Stomach smooth muscle (tissue), 2 donors: ENCODE results near the gene WFDC12.
"Not testable (repeated sequence)": the region's sequence is repeated elsewhere in the genome, so short reads cannot be mapped to it uniquely, and the experiment has no call there.

Source experiments
- H3K27ac ChIP-seq: one replicate; pipeline ENCODE4 v1.7.0; 2013; ENCODE audit warnings: mild to moderate bottlenecking, low read length, inconsistent platforms
- H3K27me3 ChIP-seq, 2 donors: one replicate each; pipeline ENCODE4 v1.7.0; 2013; ENCODE audit warnings: low read length in 2 of 2; ENCODE audit not compliant: insufficient read depth in 2 of 2, control insufficient read depth in 1 of 2
- H3K36me3 ChIP-seq, 2 donors: one replicate each; pipeline ENCODE4 v1.7.0; 2013; ENCODE audit warnings: low read length in 2 of 2; ENCODE audit not compliant: control insufficient read depth in 2 of 2, insufficient read depth in 2 of 2
- H3K4me1 ChIP-seq: one replicate; pipeline ENCODE4 v1.7.0; 2013; ENCODE audit warnings: low read length; ENCODE audit not compliant: control insufficient read depth, insufficient read depth
- H3K4me3 ChIP-seq, 2 donors: one replicate each; pipeline ENCODE4 v1.7.0; 2013; ENCODE audit warnings: low read length in 2 of 2
- H3K9ac ChIP-seq, 2 donors: one replicate each; pipeline ENCODE4 v1.7.0; 2013; ENCODE audit warnings: low read length in 2 of 2, mild to moderate bottlenecking in 1 of 2
- H3K9me3 ChIP-seq, 2 donors: one replicate each; pipeline ENCODE4 v1.7.0; 2013; ENCODE audit warnings: low read length in 2 of 2; ENCODE audit not compliant: control insufficient read depth in 2 of 2
- donor health status: healthy.
- donor health status: Pancreatic carcinoma.

The WFDC12 gene, protein sequence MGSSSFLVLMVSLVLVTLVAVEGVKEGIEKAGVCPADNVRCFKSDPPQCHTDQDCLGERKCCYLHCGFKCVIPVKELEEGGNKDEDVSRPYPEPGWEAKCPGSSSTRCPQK

DNA sequence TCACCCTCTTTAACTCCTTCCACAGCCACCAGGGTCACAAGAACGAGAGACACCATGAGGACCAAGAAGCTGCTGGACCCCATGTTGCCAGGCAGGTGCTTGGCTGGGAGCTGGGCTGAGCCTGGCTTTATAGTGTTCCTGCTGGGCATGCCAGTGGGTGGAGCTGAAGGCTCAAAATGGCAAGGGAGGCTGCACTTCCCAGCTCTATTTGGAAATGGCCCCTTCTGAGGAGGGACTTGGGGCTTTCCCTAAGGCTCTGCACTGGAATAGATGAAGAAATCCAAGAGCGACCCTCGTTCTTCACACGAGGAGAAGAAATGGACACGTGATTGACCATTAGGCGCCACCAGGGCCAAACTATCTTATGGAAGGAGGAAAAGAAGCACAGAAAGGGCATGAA lies at the start of gene WFDC12:
WFDC12 (minus strand) TSS at position 101 of the 400 bp plus-strand sequence; CDS start at position 83, 18 bp downstream.
- H3K4me1 ChIP-seq = no peaks in the 10 kb centered on the region
- H3K27me3 ChIP-seq = peaks cover 2% of the 10 kb centered on the region in 2 donors
- H3K27ac ChIP-seq = no peak within 1 kb of the TSS

DNA sequence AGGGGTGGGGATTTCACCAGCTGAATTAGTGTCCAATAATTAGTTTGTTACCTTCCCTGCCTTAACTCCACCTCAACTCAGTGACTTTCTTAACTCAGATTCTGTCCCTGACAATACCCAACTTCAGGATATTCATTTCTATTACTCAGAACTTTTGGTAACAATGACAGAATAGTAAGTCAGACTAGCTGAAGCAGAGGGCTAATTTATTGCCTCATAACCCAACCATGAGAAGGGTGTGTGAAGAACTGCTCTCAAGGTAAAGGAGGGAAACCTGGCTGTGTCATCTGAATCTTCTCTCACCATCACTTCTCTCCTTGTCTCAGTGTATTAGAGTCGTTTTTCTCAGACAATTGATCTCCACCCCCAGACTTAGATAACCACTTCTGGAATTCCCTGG lies 49.3 kb upstream of the WFDC12 start:
- H3K4me1 ChIP-seq = no peaks in the 10 kb centered on the region
- no peak overlapping the region for H3K27ac ChIP-seq
- no peak overlapping the region for H3K4me3 ChIP-seq

More for the DNA sequence above, at the start of gene WFDC12:
- Histone ChIP-seq H3K36me3 (no peaks in the 10 kb centered on the region), H3K4me3 (no peak within 1 kb of the TSS), H3K9me3 (peaks cover 0 to 8% of the 10 kb centered on the region in 2 donors), H3K9ac (no peak within 1 kb of the TSS)

DNA sequence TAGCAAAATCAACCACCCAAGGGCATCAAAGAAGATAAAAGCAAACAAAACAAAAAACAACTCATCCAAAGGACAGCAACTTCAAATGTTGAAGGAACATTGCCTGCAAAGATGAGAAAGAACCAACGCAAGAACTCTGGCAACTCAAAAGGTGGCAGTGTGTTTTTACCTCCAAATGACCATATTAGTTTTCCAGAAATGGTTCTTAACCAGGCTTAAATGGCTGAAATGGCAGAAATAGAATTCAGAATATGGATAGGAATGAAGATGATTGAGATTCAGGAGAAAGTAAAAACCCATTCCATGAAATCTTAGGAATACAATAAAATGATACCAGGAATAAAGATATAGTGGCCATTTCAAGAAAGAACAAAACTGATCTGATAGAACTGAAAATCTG lies 40.6 kb upstream of the WFDC12 start:
- Histone ChIP-seq H3K27ac (no peak overlapping the region), H3K4me1 (no peaks in the 10 kb centered on the region), H3K9me3 (peaks cover 4 to 6% of the 10 kb centered on the region in 2 donors), H3K36me3 (no peaks in the 10 kb centered on the region), H3K27me3 (no peaks in the 10 kb centered on the region), H3K9ac (no peak overlapping the region), H3K4me3 (no peak overlapping the region)

More for the DNA sequence above, 49.3 kb upstream of the WFDC12 start:
- H3K36me3 ChIP-seq = no peaks in the 10 kb centered on the region
- no peak overlapping the region for H3K9ac ChIP-seq
- H3K27me3 ChIP-seq = peaks cover 0 to 2% of the 10 kb centered on the region in 2 donors
- H3K9me3 ChIP-seq = no peaks in the 10 kb centered on the region

DNA sequence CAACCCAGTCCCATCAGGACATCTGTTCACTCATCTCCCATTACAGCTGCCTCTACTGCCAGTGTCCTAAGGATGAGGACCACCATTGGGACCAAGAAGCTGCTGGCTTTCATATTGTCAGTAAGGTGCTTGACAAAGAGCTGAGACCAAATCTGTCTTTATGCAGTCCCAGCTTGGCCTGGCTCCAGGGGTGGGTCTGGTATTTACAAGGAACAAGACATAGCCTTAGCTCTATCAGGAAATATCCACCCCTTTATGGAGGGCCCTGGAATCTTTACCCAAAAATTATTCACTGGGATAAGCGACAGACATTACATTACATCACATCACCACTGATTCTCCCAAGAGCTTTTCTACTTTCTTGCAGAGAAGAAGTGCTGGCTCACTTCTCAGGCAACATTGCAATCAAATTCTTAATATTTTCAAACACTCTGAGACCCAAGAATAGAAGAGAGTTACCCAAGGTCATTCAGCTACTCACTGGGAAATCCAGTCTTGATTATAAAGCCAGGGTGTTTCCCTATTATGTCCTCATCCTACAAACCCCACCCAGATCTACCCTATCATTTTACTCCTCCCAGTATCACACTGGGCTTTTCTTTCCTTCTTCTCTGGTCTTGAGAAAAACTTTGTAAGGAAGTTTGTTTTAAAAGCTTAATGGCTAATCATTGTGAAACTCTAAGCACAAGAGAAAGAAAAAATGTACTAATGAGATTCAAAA lies 39.0 kb upstream of the WFDC12 start:
- Histone ChIP-seq H3K9me3 (peaks cover 6 to 8% of the 10 kb centered on the region in 2 donors), H3K9ac (no peak overlapping the region), H3K4me1 (no peaks in the 10 kb centered on the region), H3K4me3 (no peak overlapping the region), H3K27me3 (no peaks in the 10 kb centered on the region), H3K27ac (no peak overlapping the region), H3K36me3 (no peaks in the 10 kb centered on the region)

DNA sequence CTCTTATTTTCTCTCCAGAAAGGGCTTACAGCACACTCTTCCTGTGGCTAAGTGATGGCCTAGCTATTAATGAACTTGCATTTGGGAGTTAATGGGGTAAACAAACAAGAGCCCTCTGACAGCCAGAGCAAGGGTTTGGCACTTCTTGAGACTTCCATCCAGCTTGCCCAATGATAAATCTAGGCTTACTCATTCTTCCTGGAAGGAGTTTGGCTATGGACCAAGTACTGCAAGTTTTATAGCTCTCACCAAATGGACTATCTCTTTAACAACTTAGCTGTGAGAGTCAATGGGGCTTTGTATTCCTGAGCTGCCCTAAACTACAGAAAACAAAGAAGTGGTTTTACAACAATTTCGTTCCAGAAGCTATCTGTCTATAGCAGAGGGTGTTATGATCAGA lies 33.7 kb upstream of the WFDC12 start:
- H3K9ac ChIP-seq = no peak overlapping the region
- H3K4me3 ChIP-seq = no peak overlapping the region

DNA sequence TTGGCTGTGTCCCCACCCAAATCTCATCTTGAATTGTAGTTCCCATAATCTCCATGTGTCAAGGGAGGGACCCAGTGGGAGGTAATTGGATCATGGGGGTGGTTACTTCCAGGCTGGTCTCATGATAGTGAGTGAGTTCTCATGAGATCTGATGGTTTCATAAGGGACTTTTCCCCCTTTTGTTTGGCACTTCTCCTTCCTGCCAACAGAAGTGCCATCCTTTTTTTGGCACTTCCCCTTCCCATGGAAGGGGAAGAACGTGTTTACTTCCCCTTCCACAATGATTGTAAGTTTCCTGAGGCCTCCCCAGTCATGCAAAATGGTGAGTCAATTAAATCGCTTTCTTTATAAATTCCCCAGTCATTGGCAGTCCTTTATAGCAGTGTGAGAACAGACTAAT lies 32.4 kb upstream of the WFDC12 start:
- Histone ChIP-seq H3K36me3 (no peaks in the 10 kb centered on the region), H3K27ac (no peak overlapping the region), H3K9me3 (peaks cover 2 to 4% of the 10 kb centered on the region in 2 donors), H3K4me3 (no peak overlapping the region), H3K9ac (no peak overlapping the region), H3K27me3 (peaks cover 0 to 2% of the 10 kb centered on the region in 2 donors), H3K4me1 (no peaks in the 10 kb centered on the region)

More for the DNA sequence above, 33.7 kb upstream of the WFDC12 start:
- Histone ChIP-seq H3K36me3 (no peaks in the 10 kb centered on the region), H3K9me3 (peaks cover 6% of the 10 kb centered on the region in 2 donors), H3K4me1 (no peaks in the 10 kb centered on the region), H3K27ac (no peak overlapping the region), H3K27me3 (peaks cover 0 to 2% of the 10 kb centered on the region in 2 donors)

DNA sequence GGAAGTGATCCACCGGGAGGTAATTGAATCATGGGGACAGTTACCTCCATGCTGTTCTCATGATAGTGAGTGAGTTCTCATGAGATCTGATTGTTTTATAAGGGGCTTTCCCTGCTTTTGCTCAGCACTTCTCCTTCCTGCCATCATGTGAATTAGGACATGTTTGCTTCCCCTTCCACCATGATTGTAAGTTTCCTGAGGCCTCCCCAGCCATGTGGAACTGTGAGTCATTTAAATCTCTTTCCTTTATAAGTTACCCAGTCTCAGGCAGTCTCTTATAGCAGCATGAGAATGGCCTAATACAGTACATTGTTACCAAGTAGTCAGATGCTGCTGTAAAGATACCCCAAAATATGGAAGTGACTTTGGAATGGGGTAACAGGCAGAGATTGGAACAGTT lies 30.5 kb upstream of the WFDC12 start:
- H3K27ac ChIP-seq, H3K9me3 ChIP-seq, H3K4me3 ChIP-seq, H3K27me3 ChIP-seq, H3K9ac ChIP-seq, H3K36me3 ChIP-seq, H3K4me1 ChIP-seq: not testable (repeated sequence)

DNA sequence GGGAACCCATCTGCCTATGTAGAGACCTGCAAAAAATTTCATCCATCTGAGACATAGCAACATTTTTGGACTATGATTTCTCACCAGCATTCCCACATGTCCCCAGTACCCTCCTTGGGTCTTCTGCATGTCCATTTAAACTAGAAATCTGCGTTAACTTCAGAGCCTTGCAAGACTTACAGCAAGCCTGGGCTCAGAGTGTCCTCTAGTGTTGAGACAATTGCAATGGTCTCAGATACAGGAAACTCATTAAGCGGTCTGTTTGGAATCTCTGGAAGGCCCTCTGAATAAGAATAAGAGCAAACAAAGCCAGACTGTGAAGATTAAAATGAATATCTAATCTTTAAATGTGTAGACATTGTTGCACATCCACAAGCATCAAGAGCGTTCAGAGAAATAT lies 29.9 kb upstream of the WFDC12 start:
- no peaks in the 10 kb centered on the region for H3K4me1 ChIP-seq
- no peaks in the 10 kb centered on the region for H3K36me3 ChIP-seq
- H3K9ac ChIP-seq = no peak overlapping the region
- H3K9me3 ChIP-seq = peaks cover 4 to 7% of the 10 kb centered on the region in 2 donors
- peaks cover 0 to 2% of the 10 kb centered on the region in 2 donors for H3K27me3 ChIP-seq
- no peak overlapping the region for H3K4me3 ChIP-seq
- no peak overlapping the region for H3K27ac ChIP-seq

DNA sequence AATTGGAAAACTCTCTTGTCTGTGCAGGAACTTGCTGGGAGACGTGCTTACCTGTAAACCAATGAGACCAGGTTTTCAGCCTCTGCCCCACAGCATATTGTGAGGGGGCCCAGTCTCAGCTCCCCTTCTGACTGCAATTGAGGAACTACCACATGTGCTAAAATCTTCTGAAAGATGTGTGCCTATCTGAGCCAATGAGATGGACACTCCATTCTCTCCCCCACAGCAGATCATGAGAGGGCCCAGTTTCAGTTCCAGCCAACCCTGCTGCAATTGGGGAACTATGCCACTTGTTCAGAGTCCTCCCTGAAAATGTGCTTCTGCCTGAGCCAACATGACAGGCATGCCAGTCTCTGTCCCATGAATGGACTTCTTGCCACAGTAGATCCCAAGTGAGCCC lies 29.5 kb upstream of the WFDC12 start:
- no peak overlapping the region for H3K9ac ChIP-seq
- H3K4me1 ChIP-seq = no peaks in the 10 kb centered on the region
- peaks cover 0 to 8% of the 10 kb centered on the region in 2 donors for H3K9me3 ChIP-seq
- H3K36me3 ChIP-seq = no peaks in the 10 kb centered on the region
- no peak overlapping the region for H3K4me3 ChIP-seq
- no peak overlapping the region for H3K27ac ChIP-seq
- H3K27me3 ChIP-seq = peaks cover 0 to 2% of the 10 kb centered on the region in 2 donors

DNA sequence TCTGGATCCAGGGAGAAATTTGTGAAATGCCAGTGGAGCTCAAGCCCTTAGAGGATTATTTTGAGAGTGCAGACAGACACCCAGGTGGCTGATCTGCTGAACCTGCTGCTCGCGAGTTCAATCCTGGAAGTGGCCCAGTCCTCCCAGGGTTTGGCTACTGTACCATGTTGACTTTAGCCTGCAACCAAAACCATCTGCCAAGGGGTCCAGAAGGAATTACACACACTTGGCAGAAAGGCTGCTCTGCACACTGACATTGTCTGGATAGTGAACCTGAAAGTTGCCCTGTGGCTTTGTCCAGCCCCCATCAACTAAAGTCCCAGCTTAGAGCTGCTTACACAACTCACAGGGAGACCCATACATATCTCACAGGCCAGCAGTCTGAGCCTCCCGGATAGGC lies 28.9 kb upstream of the WFDC12 start:
- Histone ChIP-seq H3K9ac (no peak overlapping the region), H3K27ac (no peak overlapping the region), H3K27me3 (peaks cover 0 to 2% of the 10 kb centered on the region in 2 donors), H3K4me1 (no peaks in the 10 kb centered on the region), H3K4me3 (no peak overlapping the region), H3K9me3 (peaks cover 0 to 8% of the 10 kb centered on the region in 2 donors), H3K36me3 (no peaks in the 10 kb centered on the region)

DNA sequence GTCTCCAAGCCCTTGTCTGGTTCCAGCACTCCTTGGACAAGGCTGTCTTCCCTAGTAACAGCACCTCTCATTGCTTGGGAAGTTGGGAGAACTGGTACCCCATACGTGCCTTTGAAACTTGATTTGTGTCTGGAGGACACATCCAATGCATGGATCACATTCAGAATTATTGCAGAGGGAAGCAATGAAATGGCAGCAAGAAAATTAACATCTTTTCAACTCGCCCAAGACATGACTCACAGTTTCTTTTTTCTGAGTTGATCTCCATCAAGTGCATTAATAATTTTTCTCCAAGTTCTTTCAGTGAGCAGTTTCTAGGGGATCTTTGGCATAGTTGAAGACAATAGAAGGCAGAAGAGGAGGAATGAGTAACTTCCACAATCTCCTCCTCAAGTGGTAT lies 28.1 kb upstream of the WFDC12 start:
- Histone ChIP-seq H3K4me3 (no peak overlapping the region), H3K27ac (no peak overlapping the region), H3K9ac (no peak overlapping the region), H3K9me3 (peaks cover 0 to 6% of the 10 kb centered on the region in 2 donors), H3K4me1 (no peaks in the 10 kb centered on the region), H3K36me3 (no peaks in the 10 kb centered on the region), H3K27me3 (peaks cover 0 to 2% of the 10 kb centered on the region in 2 donors)
